IPS-18c (cell line): ENCODE measurements around the gene USP2.

ENCODE experiments used
- H3K4me3 ChIP-seq: 2 replicates; pipeline ENCODE4 v1.7.0; 2013; ENCODE audit warnings: low read depth, mild to moderate bottlenecking, low read length, moderate library complexity; ENCODE audit not compliant: insufficient read depth
- H3K9me3 ChIP-seq: one replicate; pipeline ENCODE4 v1.6.1; 2013; ENCODE audit warnings: mild to moderate bottlenecking, low read length, moderate library complexity; ENCODE audit not compliant: control insufficient read depth, insufficient read depth

The USP2 gene

GRCh38 chr11:119372260-119373058 lies 9.0 kb downstream of the USP2 start:
- peaks cover 3% of the 10 kb centered on the region for H3K9me3 ChIP-seq

GRCh38 chr11:119371778-119372182 lies 9.7 kb downstream of the USP2 start:
- Histone ChIP-seq H3K4me3 (no peak overlapping the region), H3K9me3 (peaks cover 3% of the 10 kb centered on the region)

More at GRCh38 chr11:119372260-119373058, 9.0 kb downstream of the USP2 start:
- no peak overlapping the region for H3K4me3 ChIP-seq

GRCh38 chr11:119371067-119371601 lies 10.4 kb downstream of the USP2 start:
- no peak overlapping the region for H3K4me3 ChIP-seq
- H3K9me3 ChIP-seq, result peaks cover 3% of the 10 kb centered on the region

- Histone ChIP-seq H3K4me3 (no peak overlapping the region), H3K9me3 (peaks cover 3% of the 10 kb centered on the region)
Observed at GRCh38 chr11:119370486-119371046, 10.9 kb downstream of the USP2 start.

GRCh38 chr11:119369132-119369925 lies 12.2 kb downstream of the USP2 start:
- no peak overlapping the region for H3K4me3 ChIP-seq
- peaks cover 3% of the 10 kb centered on the region for H3K9me3 ChIP-seq

GRCh38 chr11:119368121-119369034 lies 13.1 kb downstream of the USP2 start:
- Histone ChIP-seq H3K4me3 (no peak overlapping the region), H3K9me3 (peaks cover 3% of the 10 kb centered on the region)

- peaks cover 3% of the 10 kb centered on the region for H3K9me3 ChIP-seq
- no peak overlapping the region for H3K4me3 ChIP-seq
Observed at GRCh38 chr11:119367661-119368120, 13.8 kb downstream of the USP2 start.

- H3K4me3 ChIP-seq, result no peak overlapping the region
- peaks cover 4% of the 10 kb centered on the region for H3K9me3 ChIP-seq
Observed at GRCh38 chr11:119366690-119367620, 14.5 kb downstream of the USP2 start.

- H3K4me3 ChIP-seq, result no peak overlapping the region
- peaks cover 3% of the 10 kb centered on the region for H3K9me3 ChIP-seq
Observed at GRCh38 chr11:119365071-119365591, 16.4 kb downstream of the USP2 start.

- Histone ChIP-seq H3K4me3 (peak overlapping the region; percentile 38), H3K9me3 (peaks cover 3% of the 10 kb centered on the region)
Observed at GRCh38 chr11:119363851-119364590, 17.5 kb downstream of the USP2 start.

- Histone ChIP-seq H3K4me3 (peak overlapping the region; percentile 38), H3K9me3 (peaks cover 3% of the 10 kb centered on the region)
Observed at GRCh38 chr11:119363081-119363850, 18.2 kb downstream of the USP2 start.

- peaks cover 3% of the 10 kb centered on the region for H3K9me3 ChIP-seq
- no peak overlapping the region for H3K4me3 ChIP-seq
Observed at GRCh38 chr11:119362741-119363080, 18.8 kb downstream of the USP2 start.

- H3K4me3 ChIP-seq, result no peak overlapping the region; the same call in 1 of the 2 replicates
- peaks cover 3% of the 10 kb centered on the region for H3K9me3 ChIP-seq
Observed at GRCh38 chr11:119361941-119362725, 19.4 kb downstream of the USP2 start.
